Lower leg skin (tissue), 4 donors: ENCODE results near the gene ZNF555. TPM values are rescaled to one million over a fixed set of nuclear protein-coding genes. Genes with fewer than 3 reads are reported as not detected.
"Not testable (repeated sequence)": the region's sequence is repeated elsewhere in the genome, so short reads cannot be mapped to it uniquely, and the experiment has no call there.

Experiments
- DNase-seq, 2 donors: peaks; one replicate each; pipeline ENCODE4 v3.0.0-alpha.2; 2019; ENCODE audit warnings: low spot score in 2 of 2
- H3K4me3 ChIP-seq: fragments of 200-600 bp; sonication (generic); 2 replicates; pipeline ENCODE4 v1.5.1; 2017; ENCODE audit warnings: mild to moderate bottlenecking, low read depth; ENCODE audit not compliant: poor library complexity, severe bottlenecking
- POLR2A ChIP-seq, 2 donors: fragments of 450-650 bp; IDR thresholded peaks; one replicate each; pipeline ENCODE4 v1.6.1; 2016 to 2017; ENCODE audit warnings: antibody characterized with exemption in 2 of 2, mild to moderate bottlenecking in 1 of 2, moderate library complexity in 1 of 2
- WGBS, 2 donors: methylation state at CpG; one replicate each; pipeline ENCODE4 v1.1.5; 2018; 5-methylcytosine and 5-hydroxymethylcytosine counted together
- intact Hi-C: fragments of 100-400 bp; cut with DNase I; formaldehyde crosslinking; loops from one replicate; pipeline ENCODE4 v1.15.0; 2023; ENCODE audit warnings: low total_unique reads
- total RNA-seq, 4 donors: library from RNA; depleted of rRNA; stranded (reverse); fragments of >200 nt; gene quantifications; one replicate each; pipeline ENCODE4 v1.1.0, GENCODE V29; 2016
- TF ChIP-seq, protein P1 (sequence below), 3 donors: fragments of 450-650 bp; IDR thresholded peaks; one replicate each; pipeline ENCODE4 v1.5.1; 2016; ENCODE audit warnings: antibody characterized with exemption in 3 of 3, mild to moderate bottlenecking in 3 of 3, moderate library complexity in 2 of 3

Gene ZNF555
- total RNA-seq, 4 donors from 2014 or later: 2.4 to 5.5 (median 3.6) TPM

DNA sequence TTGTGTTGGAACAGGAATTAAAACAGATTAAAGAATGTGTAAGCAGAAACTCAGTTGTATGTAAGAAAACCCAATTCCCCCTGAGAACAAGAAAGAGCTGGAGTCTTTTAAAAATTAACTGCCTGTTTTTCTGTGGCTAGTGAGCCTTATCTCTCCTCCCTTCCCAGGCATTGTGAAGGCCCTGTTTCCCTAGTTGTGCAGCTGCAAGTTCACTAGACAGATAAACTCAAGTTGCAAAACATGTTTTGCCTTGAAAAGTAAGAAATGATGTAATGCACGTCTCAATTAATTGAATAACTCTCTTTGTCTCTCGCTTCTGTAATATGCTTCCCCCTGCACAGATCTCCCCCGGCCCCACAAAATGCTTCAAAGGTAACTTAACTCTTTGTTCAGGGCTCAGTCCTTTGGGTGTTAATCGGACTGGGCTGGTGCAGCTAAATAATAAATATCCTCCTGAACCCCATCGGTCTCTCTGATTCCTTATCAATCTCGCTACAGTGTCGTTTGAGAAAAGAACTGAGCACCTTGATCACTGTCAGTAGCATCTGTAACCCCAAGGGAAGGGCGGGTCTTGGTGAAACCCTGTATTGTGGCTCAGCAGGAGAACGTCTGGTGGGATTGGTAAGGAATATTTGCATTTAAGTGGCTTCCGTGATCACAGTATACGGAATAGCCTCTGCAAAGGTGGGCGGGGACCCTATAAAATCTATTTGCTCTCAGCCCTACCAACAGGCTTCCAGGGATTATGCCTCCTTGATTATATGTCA lies 24.2 kb downstream of the ZNF555 start:
- no peak for DNase-seq
- intact Hi-C loops: no loop called here
- WGBS, 2 donors: 41 to 43% methylated on average over 12 of the region's 12 CpGs
- H3K4me3 ChIP-seq: no peak overlapping the region
- TF ChIP-seq, protein P1, sequence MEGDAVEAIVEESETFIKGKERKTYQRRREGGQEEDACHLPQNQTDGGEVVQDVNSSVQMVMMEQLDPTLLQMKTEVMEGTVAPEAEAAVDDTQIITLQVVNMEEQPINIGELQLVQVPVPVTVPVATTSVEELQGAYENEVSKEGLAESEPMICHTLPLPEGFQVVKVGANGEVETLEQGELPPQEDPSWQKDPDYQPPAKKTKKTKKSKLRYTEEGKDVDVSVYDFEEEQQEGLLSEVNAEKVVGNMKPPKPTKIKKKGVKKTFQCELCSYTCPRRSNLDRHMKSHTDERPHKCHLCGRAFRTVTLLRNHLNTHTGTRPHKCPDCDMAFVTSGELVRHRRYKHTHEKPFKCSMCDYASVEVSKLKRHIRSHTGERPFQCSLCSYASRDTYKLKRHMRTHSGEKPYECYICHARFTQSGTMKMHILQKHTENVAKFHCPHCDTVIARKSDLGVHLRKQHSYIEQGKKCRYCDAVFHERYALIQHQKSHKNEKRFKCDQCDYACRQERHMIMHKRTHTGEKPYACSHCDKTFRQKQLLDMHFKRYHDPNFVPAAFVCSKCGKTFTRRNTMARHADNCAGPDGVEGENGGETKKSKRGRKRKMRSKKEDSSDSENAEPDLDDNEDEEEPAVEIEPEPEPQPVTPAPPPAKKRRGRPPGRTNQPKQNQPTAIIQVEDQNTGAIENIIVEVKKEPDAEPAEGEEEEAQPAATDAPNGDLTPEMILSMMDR (IDR thresholded peaks at IDR 0.05): no peak
- no peak for TF ChIP-seq POLR2A (IDR thresholded peaks at IDR 0.05)

DNA sequence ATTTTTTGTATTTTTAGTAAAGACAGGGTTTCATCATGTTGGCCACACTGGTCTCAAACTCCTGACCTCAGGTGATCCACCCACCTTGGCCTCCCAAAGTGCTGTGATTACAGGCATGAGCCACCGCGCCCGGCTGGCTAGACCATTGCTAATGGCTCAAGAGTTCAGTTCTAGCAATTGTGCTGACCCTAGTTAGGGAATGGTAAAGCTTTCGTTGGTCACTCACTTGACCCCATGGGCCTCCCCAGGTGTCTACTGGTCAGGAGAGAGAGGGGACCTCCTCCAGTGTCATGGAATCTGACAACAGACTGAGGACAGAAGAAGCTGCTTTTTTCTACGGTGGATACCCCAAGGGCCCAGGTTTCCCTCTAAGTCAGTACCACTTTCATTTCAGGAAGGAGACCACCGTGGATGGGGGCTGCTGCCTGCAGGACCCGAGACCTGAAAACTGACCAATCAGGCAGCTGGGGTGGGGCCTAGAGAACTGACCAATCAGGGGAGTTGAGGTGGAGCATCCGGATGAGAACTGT lies 25.3 kb downstream of the ZNF555 start:
- H3K4me3 ChIP-seq: no peak overlapping the region
- intact Hi-C loops: no loop called here
- TF ChIP-seq, protein P1 (IDR thresholded peaks at IDR 0.05): no peak
- WGBS, 2 donors: 82 to 84% methylated on average over 8 of the region's 8 CpGs
- no peak for DNase-seq

DNA sequence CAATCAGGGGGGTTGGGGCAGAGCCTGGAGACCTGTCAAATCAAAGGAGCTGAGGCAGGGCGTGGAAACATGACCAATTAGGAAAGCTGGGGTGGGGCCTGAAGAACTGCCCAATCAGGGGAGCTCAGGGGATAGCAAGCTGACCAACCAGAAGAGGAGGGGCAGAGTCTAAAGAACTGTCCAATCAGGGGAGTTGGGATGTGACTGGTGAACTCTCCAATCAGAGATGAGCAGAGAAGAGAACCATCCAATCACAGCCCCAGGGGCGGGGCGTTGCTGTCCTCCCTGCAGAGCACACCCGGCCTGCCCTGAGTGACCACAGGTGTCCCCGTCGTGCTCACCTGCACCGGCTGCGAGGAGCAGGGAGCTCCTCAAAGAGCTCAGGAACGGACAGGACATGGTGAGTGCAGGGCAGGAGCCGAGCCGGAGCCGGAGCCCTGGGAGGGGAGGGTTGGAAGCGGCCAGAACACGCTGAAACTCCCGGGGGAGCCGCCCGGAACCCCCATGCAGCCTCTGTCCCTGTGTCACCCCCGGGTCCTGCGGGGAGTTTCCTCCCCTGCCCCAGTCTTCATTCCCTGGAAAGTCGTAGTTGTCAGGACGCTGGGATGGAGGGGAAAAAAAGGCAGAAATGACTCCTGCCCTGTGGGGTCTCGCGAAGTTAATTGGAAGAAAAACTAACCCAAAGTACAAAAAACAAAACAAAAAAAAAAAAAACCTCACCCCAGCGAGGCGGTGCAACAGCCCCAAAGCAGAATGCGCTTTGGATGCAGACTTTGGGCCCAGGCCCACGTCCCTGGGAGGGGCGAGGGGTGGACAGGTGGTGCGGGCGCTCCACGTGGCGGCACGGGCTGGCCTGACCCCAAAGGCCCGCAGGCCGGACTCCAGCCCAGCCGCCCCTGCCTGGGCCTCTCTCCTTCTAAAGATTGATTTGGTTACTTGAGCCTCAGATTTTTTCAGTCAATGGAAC lies 26.0 kb downstream of the ZNF555 start, which contains the start of gene ZNF556:
Gene ZNF556 (plus strand): TSS at position 311 of the 967 bp plus-strand sequence. CDS start 87 bp downstream, at position 398.
- 79 to 83% methylated on average over 32 to 35 of the region's 36 CpGs for WGBS, 2 donors
- no peak for DNase-seq
- intact Hi-C loops: no loop called here
- H3K4me3 ChIP-seq: no peak within 1 kb of the TSS
- TF ChIP-seq, protein P1 (IDR thresholded peaks at IDR 0.05): no peak
- TF ChIP-seq POLR2A (IDR thresholded peaks at IDR 0.05): no peak

DNA sequence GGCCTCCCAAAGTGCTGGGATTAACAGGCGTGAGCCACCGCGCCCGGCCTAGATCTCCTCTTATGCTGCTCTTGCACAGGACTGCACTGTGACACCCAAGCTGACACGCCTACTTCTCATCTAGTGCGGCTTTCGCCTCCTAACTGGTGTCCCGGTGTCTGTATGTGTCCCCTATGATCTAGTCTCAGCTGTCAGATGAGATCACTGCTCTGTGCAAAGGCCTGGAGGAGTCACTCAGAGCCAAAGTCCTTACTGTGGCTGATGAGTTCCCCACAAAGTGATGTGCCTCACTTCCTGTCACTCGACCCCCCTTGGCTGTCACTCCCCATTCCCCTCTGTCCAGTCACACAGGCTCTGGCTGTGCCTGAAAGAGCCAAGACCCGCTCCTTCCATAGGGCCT lies 28.3 kb downstream of the ZNF555 start:
- intact Hi-C loops: loop anchor here (10.0 kb wide), 1 partner anchor 215 kb away; no protein-coding TSS in a partner anchor
- no peak for DNase-seq
- TF ChIP-seq POLR2A (IDR thresholded peaks at IDR 0.05): no peak
- TF ChIP-seq, protein P1 (IDR thresholded peaks at IDR 0.05): no peak
- no peak overlapping the region for H3K4me3 ChIP-seq
- 83 to 88% methylated on average over 10 of the region's 10 CpGs for WGBS, 2 donors

DNA sequence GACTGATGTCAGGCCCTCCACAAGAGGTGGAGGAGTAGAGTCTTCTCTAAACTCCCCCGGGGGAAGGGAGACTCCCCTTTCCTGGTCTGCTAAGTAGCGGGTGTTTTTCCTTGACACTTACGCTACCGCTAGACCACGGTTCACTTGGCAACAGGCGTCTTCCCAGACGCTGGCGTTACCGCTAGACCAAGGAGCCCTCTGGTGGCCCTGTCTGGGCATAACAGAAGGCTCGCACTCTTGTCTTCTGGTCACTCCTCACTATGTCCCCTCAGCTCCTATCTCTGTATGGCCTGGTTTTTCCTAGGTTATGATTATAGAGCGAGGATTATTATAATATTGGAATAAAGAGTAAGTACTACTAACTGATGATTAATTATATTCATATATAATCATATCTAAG lies 30.9 kb downstream of the ZNF555 start:
- intact Hi-C loops: loop anchor here (10.0 kb wide), 1 partner anchor 217 kb away; no protein-coding TSS in a partner anchor
- not testable (repeated sequence) for H3K4me3 ChIP-seq, DNase-seq
- 10 to 41% methylated on average over 8 to 10 of the region's 11 CpGs for WGBS, 2 donors
